ENCODE data around the gene PTPRE. TPM values are rescaled to one million over a fixed set of nuclear protein-coding genes. Genes with fewer than 3 reads are reported as not detected.

The PTPRE gene
- total RNA-seq, 1 experiment from 2014 or later = 20.4 TPM

- Histone ChIP-seq H3K4me3 (ENCODE audit: low read length) (no peak overlapping the region), H3K27ac (ENCODE audit: low read length) (no peak overlapping the region), H3K4me2 (ENCODE audit: low read depth, low read length, poor library complexity, severe bottlenecking) (no peak overlapping the region), H3K36me3 (ENCODE audit: insufficient read depth, low read length) (no peaks in the 10 kb centered on the region), H3K9me3 (ENCODE audit: low read length) (no peaks in the 10 kb centered on the region), H3K9ac (ENCODE audit: low read length) (no peak overlapping the region), H4K20me1 (ENCODE audit: insufficient read depth, low read depth, low read length) (no peaks in the 10 kb centered on the region), H2AFZ (ENCODE audit: low read length) (no peak overlapping the region), H3K27me3 (ENCODE audit: low read length) (no peaks in the 10 kb centered on the region), H3K9me2 (replicated peaks; ENCODE audit: insufficient read depth, low read length) (no peaks in the 10 kb centered on the region), H3K79me2 (ENCODE audit: low read length) (no peaks in the 10 kb centered on the region), H3K4me1 (ENCODE audit: low read length) (no peaks in the 10 kb centered on the region)
- DNase-seq = no peak
These were observed 19.1 kb upstream of the PTPRE start for GRCh38 chr10:127887541-127888415.

- Histone ChIP-seq H4K20me1 (ENCODE audit: insufficient read depth, low read depth, low read length) (no peaks in the 10 kb centered on the region), H3K27me3 (ENCODE audit: low read length) (no peaks in the 10 kb centered on the region), H3K9ac (ENCODE audit: low read length) (no peak overlapping the region), H3K27ac (ENCODE audit: low read length) (no peak overlapping the region), H3K36me3 (ENCODE audit: insufficient read depth, low read length) (no peaks in the 10 kb centered on the region), H3K9me3 (ENCODE audit: low read length) (no peaks in the 10 kb centered on the region), H3K4me2 (ENCODE audit: low read depth, low read length, poor library complexity, severe bottlenecking) (no peak overlapping the region), H2AFZ (ENCODE audit: low read length) (no peak overlapping the region), H3K79me2 (ENCODE audit: low read length) (no peaks in the 10 kb centered on the region), H3K4me3 (ENCODE audit: low read length) (no peak overlapping the region), H3K4me1 (ENCODE audit: low read length) (no peaks in the 10 kb centered on the region), H3K9me2 (replicated peaks; ENCODE audit: insufficient read depth, low read length) (no peaks in the 10 kb centered on the region)
- DNase-seq = no peak
These were observed 18.2 kb upstream of the PTPRE start for GRCh38 chr10:127888521-127889312.

- Histone ChIP-seq H4K20me1 (ENCODE audit: insufficient read depth, low read depth, low read length) (no peaks in the 10 kb centered on the region), H2AFZ (ENCODE audit: low read length) (no peak overlapping the region), H3K79me2 (ENCODE audit: low read length) (no peaks in the 10 kb centered on the region), H3K4me2 (ENCODE audit: low read depth, low read length, poor library complexity, severe bottlenecking) (no peak overlapping the region), H3K9me2 (replicated peaks; ENCODE audit: insufficient read depth, low read length) (no peaks in the 10 kb centered on the region), H3K4me3 (ENCODE audit: low read length) (no peak overlapping the region), H3K27me3 (ENCODE audit: low read length) (no peaks in the 10 kb centered on the region), H3K36me3 (ENCODE audit: insufficient read depth, low read length) (no peaks in the 10 kb centered on the region), H3K4me1 (ENCODE audit: low read length) (no peaks in the 10 kb centered on the region), H3K27ac (ENCODE audit: low read length) (no peak overlapping the region), H3K9me3 (ENCODE audit: low read length) (no peaks in the 10 kb centered on the region), H3K9ac (ENCODE audit: low read length) (no peak overlapping the region)
- DNase-seq = no peak
These were observed 17.2 kb upstream of the PTPRE start for GRCh38 chr10:127889605-127890195.

GRCh38 chr10:127890216-127890615, 16.7 kb upstream of the PTPRE start:
- Histone ChIP-seq H3K4me1 (ENCODE audit: low read length) (no peaks in the 10 kb centered on the region), H3K9me3 (ENCODE audit: low read length) (no peaks in the 10 kb centered on the region), H3K9me2 (replicated peaks; ENCODE audit: insufficient read depth, low read length) (no peaks in the 10 kb centered on the region), H3K79me2 (ENCODE audit: low read length) (no peaks in the 10 kb centered on the region), H3K9ac (ENCODE audit: low read length) (no peak overlapping the region), H3K4me2 (ENCODE audit: low read depth, low read length, poor library complexity, severe bottlenecking) (no peak overlapping the region), H3K27ac (ENCODE audit: low read length) (no peak overlapping the region), H2AFZ (ENCODE audit: low read length) (no peak overlapping the region), H3K36me3 (ENCODE audit: insufficient read depth, low read length) (no peaks in the 10 kb centered on the region), H3K4me3 (ENCODE audit: low read length) (no peak overlapping the region), H3K27me3 (ENCODE audit: low read length) (no peaks in the 10 kb centered on the region), H4K20me1 (ENCODE audit: insufficient read depth, low read depth, low read length) (no peaks in the 10 kb centered on the region)
- DNase-seq = no peak

GRCh38 chr10:127890832-127891334, 16.0 kb upstream of the PTPRE start:
- Histone ChIP-seq H3K9me2 (replicated peaks; ENCODE audit: insufficient read depth, low read length) (no peaks in the 10 kb centered on the region), H3K9ac (ENCODE audit: low read length) (no peak overlapping the region), H3K4me3 (ENCODE audit: low read length) (no peak overlapping the region)

GRCh38 chr10:127892743-127893142, 14.2 kb upstream of the PTPRE start, which contains the start of gene CLRN3:
CLRN3 (minus strand) TSS chr10:127892941; CDS start chr10:127892784, 157 bp downstream.
- no peaks in the 10 kb centered on the region for H3K9me2 ChIP-seq (replicated peaks; ENCODE audit: insufficient read depth, low read length)
- no peaks in the 10 kb centered on the region for H3K27me3 ChIP-seq (ENCODE audit: low read length)
- H3K9ac ChIP-seq (ENCODE audit: low read length) = no peak within 1 kb of the TSS
- no peak for DNase-seq
- no peaks in the 10 kb centered on the region for H3K79me2 ChIP-seq (ENCODE audit: low read length)
- H3K36me3 ChIP-seq (ENCODE audit: insufficient read depth, low read length) = no peaks in the 10 kb centered on the region
- H2AFZ ChIP-seq (ENCODE audit: low read length) = no peak within 1 kb of the TSS
- no peak within 1 kb of the TSS for H3K4me2 ChIP-seq (ENCODE audit: low read depth, low read length, poor library complexity, severe bottlenecking)
- no peak within 1 kb of the TSS for H3K4me3 ChIP-seq (ENCODE audit: low read length)
- H3K27ac ChIP-seq (ENCODE audit: low read length) = no peak within 1 kb of the TSS
- H4K20me1 ChIP-seq (ENCODE audit: insufficient read depth, low read depth, low read length) = no peaks in the 10 kb centered on the region
- H3K9me3 ChIP-seq (ENCODE audit: low read length) = no peaks in the 10 kb centered on the region
- no peaks in the 10 kb centered on the region for H3K4me1 ChIP-seq (ENCODE audit: low read length)

More at GRCh38 chr10:127890832-127891334, 16.0 kb upstream of the PTPRE start:
- H3K36me3 ChIP-seq (ENCODE audit: insufficient read depth, low read length) = no peaks in the 10 kb centered on the region
- no peaks in the 10 kb centered on the region for H3K79me2 ChIP-seq (ENCODE audit: low read length)
- H3K4me2 ChIP-seq (ENCODE audit: low read depth, low read length, poor library complexity, severe bottlenecking) = no peak overlapping the region
- H3K4me1 ChIP-seq (ENCODE audit: low read length) = no peaks in the 10 kb centered on the region
- no peak for DNase-seq
- no peaks in the 10 kb centered on the region for H3K9me3 ChIP-seq (ENCODE audit: low read length)
- H3K27me3 ChIP-seq (ENCODE audit: low read length) = no peaks in the 10 kb centered on the region
- no peak overlapping the region for H2AFZ ChIP-seq (ENCODE audit: low read length)
- no peaks in the 10 kb centered on the region for H4K20me1 ChIP-seq (ENCODE audit: insufficient read depth, low read depth, low read length)
- H3K27ac ChIP-seq (ENCODE audit: low read length) = no peak overlapping the region

GRCh38 chr10:127894146-127894545, 12.8 kb upstream of the PTPRE start:
- Histone ChIP-seq H3K9me2 (replicated peaks; ENCODE audit: insufficient read depth, low read length) (no peaks in the 10 kb centered on the region), H3K4me2 (ENCODE audit: low read depth, low read length, poor library complexity, severe bottlenecking) (no peak overlapping the region), H3K27ac (ENCODE audit: low read length) (no peak overlapping the region), H3K9ac (ENCODE audit: low read length) (no peak overlapping the region), H3K36me3 (ENCODE audit: insufficient read depth, low read length) (no peaks in the 10 kb centered on the region), H4K20me1 (ENCODE audit: insufficient read depth, low read depth, low read length) (no peaks in the 10 kb centered on the region), H3K79me2 (ENCODE audit: low read length) (no peaks in the 10 kb centered on the region), H2AFZ (ENCODE audit: low read length) (no peak overlapping the region), H3K27me3 (ENCODE audit: low read length) (no peaks in the 10 kb centered on the region), H3K9me3 (ENCODE audit: low read length) (no peaks in the 10 kb centered on the region), H3K4me3 (ENCODE audit: low read length) (no peak overlapping the region), H3K4me1 (ENCODE audit: low read length) (no peaks in the 10 kb centered on the region)
- no peak for DNase-seq

- H3K9me3 ChIP-seq (ENCODE audit: low read length) = no peaks in the 10 kb centered on the region
- H3K27ac ChIP-seq (ENCODE audit: low read length) = no peak overlapping the region
- no peak for DNase-seq
- no peak overlapping the region for H2AFZ ChIP-seq (ENCODE audit: low read length)
- no peaks in the 10 kb centered on the region for H3K9me2 ChIP-seq (replicated peaks; ENCODE audit: insufficient read depth, low read length)
- H3K36me3 ChIP-seq (ENCODE audit: insufficient read depth, low read length) = no peaks in the 10 kb centered on the region
- no peak overlapping the region for H3K9ac ChIP-seq (ENCODE audit: low read length)
- no peak overlapping the region for H3K4me2 ChIP-seq (ENCODE audit: low read depth, low read length, poor library complexity, severe bottlenecking)
- H3K4me1 ChIP-seq (ENCODE audit: low read length) = no peaks in the 10 kb centered on the region
- H4K20me1 ChIP-seq (ENCODE audit: insufficient read depth, low read depth, low read length) = no peaks in the 10 kb centered on the region
- no peaks in the 10 kb centered on the region for H3K27me3 ChIP-seq (ENCODE audit: low read length)
- H3K4me3 ChIP-seq (ENCODE audit: low read length) = no peak overlapping the region
- no peaks in the 10 kb centered on the region for H3K79me2 ChIP-seq (ENCODE audit: low read length)
These were observed 10.3 kb upstream of the PTPRE start for GRCh38 chr10:127896590-127896989.
